HG03097 (cell line): ENCODE results near the gene SCFD1.

ENCODE experiments used
- ATAC-seq: cut with Tn5 transposase; IDR thresholded peaks from one replicate; pipeline ENCODE4 v1.9.1; 2021; ENCODE audit not compliant: unreplicated experiment, low FRiP score

Gene SCFD1

GRCh38 chr14:30748343-30748742 is 126.2 kb downstream of the SCFD1 start:
- no peak for ATAC-seq

GRCh38 chr14:30751646-30752416 is 129.7 kb downstream of the SCFD1 start:
- no peak for ATAC-seq

- ATAC-seq = no peak
Measured at GRCh38 chr14:30753452-30753851, 131.3 kb downstream of the SCFD1 start.

GRCh38 chr14:30754778-30755177 is 132.7 kb downstream of the SCFD1 start:
- ATAC-seq = no peak

- no peak for ATAC-seq
Measured at GRCh38 chr14:30756594-30756993, 134.5 kb downstream of the SCFD1 start.

GRCh38 chr14:30757082-30757481 is 135.0 kb downstream of the SCFD1 start:
- ATAC-seq = no peak

- ATAC-seq = no peak
Measured at GRCh38 chr14:30759172-30760125, 137.3 kb downstream of the SCFD1 start.

GRCh38 chr14:30763891-30764290 is 141.8 kb downstream of the SCFD1 start:
- no peak for ATAC-seq

- no peak for ATAC-seq
Measured at GRCh38 chr14:30767624-30768023, 145.5 kb downstream of the SCFD1 start.

GRCh38 chr14:30768791-30769190 is 146.7 kb downstream of the SCFD1 start:
- no peak for ATAC-seq

GRCh38 chr14:30770376-30770775 is 148.3 kb downstream of the SCFD1 start:
- ATAC-seq = no peak

GRCh38 chr14:30771595-30771994 is 149.5 kb downstream of the SCFD1 start:
- ATAC-seq = no peak

GRCh38 chr14:30779210-30779609 is 157.1 kb downstream of the SCFD1 start:
- no peak for ATAC-seq
